ENCODE data around the gene NUAK2. TPM values are rescaled to one million over a fixed set of nuclear protein-coding genes. Genes with fewer than 3 reads are reported as not detected.

NUAK2 gene
- total RNA-seq, 1 donor = 34.2 TPM

DNA sequence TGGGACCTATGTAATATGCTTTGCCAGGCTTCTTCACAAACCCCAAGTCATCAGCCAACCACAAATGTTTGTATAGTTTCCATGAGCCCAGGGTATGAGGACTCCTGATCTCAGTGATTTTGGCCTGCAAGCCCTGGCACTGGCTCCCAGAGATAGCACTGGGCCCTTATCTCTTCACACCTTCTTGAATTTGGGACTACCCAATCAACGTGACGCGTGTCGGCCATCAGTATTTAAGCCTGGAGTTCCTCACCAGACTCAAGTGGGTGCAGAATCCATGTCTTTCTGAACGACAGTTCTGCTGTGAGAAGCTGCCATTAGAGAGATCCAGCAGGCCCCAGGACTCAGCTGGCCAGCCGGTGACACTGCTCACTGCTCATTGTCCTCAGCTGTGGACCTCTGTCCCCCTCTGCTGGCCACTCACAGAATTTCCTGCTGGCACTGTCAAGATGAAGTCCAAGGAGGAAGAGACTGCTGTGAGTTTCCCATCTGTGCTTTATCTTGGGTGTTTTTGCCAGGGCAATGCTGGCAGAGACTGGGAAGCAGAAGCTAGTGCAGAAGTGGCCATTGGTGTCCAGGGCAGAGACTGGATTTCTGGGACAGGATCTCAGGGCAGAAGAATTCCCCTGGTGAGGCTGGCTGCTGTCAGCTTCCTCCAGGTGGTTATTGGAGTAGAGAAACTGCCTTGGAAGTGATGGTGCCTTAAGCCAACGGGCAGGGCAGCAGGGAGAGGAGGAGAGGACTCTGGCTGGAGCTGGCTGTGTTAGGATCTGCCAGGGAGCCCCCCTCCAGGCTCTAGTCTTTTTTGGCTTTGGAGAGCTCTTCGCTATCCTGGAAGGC is 65.4 kb downstream of the NUAK2 start:
- H3K27me3 ChIP-seq (ENCODE audit: insufficient read depth, low read length) = no peaks in the 10 kb centered on the region
- H3K4me1 ChIP-seq (ENCODE audit: insufficient read depth, low read length) = peaks cover 4% of the 10 kb centered on the region
- no peak overlapping the region for H3K4me3 ChIP-seq (ENCODE audit: low read length)
- H3K9me3 ChIP-seq (ENCODE audit: low read depth, low read length) = no peaks in the 10 kb centered on the region

Other genes with a start within 250 kb of the NUAK2 start
- 0.63 TPM for gene TMEM81, start 237.3 kb downstream of the NUAK2 start, total RNA-seq
- gene RBBP5, start 199.8 kb downstream of the NUAK2 start, total RNA-seq = 17.2 TPM
- gene DSTYK, start 110.0 kb downstream of the NUAK2 start, total RNA-seq = 16.3 TPM
- gene TMCC2, start 93.8 kb downstream of the NUAK2 start, total RNA-seq = 4.3 TPM
- 0.21 TPM for gene KLHDC8A, start 35.2 kb upstream of the NUAK2 start, total RNA-seq
- 0.31 TPM for gene LEMD1, start 100.3 kb upstream of the NUAK2 start, total RNA-seq
- gene BLACAT1, start 134.3 kb upstream of the NUAK2 start, total RNA-seq = not detected
- 0.94 TPM for gene CDK18, start 182.9 kb upstream of the NUAK2 start, total RNA-seq